H1 (cell line): Measurements from ENCODE around the gene ALOX15. TPM values are rescaled to one million over a fixed set of nuclear protein-coding genes. Genes with fewer than 3 reads are reported as not detected.

ENCODE experiments used
- CTCF ChIA-PET: fragments of 300-600 bp; sonication (Branson Sonifier 250); formaldehyde crosslinking; loops from one replicate; lab custom pipeline; 2021; ENCODE audit not compliant: partially characterized antibody; lab: Charles Lee
- POLR2A ChIA-PET: fragments of 300-600 bp; sonication (Branson Sonifier 250); formaldehyde crosslinking; loops from one replicate; lab custom pipeline; 2021; ENCODE audit warnings: inconsistent platforms; ENCODE audit not compliant: partially characterized antibody; lab: Charles Lee
- DNase-seq, 2 experiments: peaks; one replicate each; pipeline versions ENCODE4 v3.0.0 to v3.0.0-alpha.2; 2010 to 2022; ENCODE audit warnings: low spot score in 2 of 2, low read depth in 1 of 2, mixed read lengths in 1 of 2
- FAIRE-seq: peaks from 2 replicates; lab custom pipeline; 2011; peaks lifted over from hg19 to GRCh38; lab: Jason Lieb, UNC
- H2AFZ ChIP-seq: 2 replicates; pipeline ENCODE4 v1.8.1; 2012; ENCODE audit warnings: low read length, inconsistent platforms
- H2AK5ac ChIP-seq: 2 replicates; pipeline ENCODE4 v1.6.1; 2013; ENCODE audit warnings: low read depth, low read length
- H2BK120ac ChIP-seq: replicated peaks from 2 replicates; pipeline ENCODE3; 2013; ENCODE audit warnings: low read depth, low read length, inconsistent platforms
- H2BK12ac ChIP-seq: 2 replicates; pipeline ENCODE4 v1.6.1; 2013; ENCODE audit warnings: low read depth, low read length
- H2BK15ac ChIP-seq: 2 replicates; pipeline ENCODE4 v1.6.1; 2013; ENCODE audit warnings: low read length
- H2BK20ac ChIP-seq: 2 replicates; pipeline ENCODE4 v1.6.1; 2013; ENCODE audit warnings: low read length
- H2BK5ac ChIP-seq: 2 replicates; pipeline ENCODE4 v1.6.1; 2013; ENCODE audit warnings: low read depth, low read length
- H3K14ac ChIP-seq: 2 replicates; pipeline ENCODE4 v1.6.1; 2013; ENCODE audit warnings: inconsistent platforms; ENCODE audit not compliant: insufficient read length
- H3K18ac ChIP-seq: 2 replicates; pipeline ENCODE4 v1.6.1; 2013; ENCODE audit warnings: low read length; ENCODE audit errors: extremely low read depth
- H3K23ac ChIP-seq: 2 replicates; pipeline ENCODE4 v1.6.1; 2013; ENCODE audit warnings: inconsistent platforms; ENCODE audit not compliant: insufficient read length
- H3K23me2 ChIP-seq: 2 replicates; pipeline ENCODE4 v1.6.1; 2013; ENCODE audit warnings: low read depth, low read length
- H3K27ac ChIP-seq: 2 replicates; pipeline ENCODE4 v1.6.1; 2011; ENCODE audit warnings: low read depth, low read length, inconsistent platforms
- H3K27me3 ChIP-seq, 4 experiments: replicated peaks in 1 of 4; 1 replicate in 1 of 4; 2 replicates in 3 of 4; pipeline versions ENCODE4 v1.6.1 to v1.8.1; 2011 to 2013; ENCODE audit warnings: low read length in 3 of 4, mild to moderate bottlenecking in 3 of 4, inconsistent platforms in 2 of 4, mixed read lengths in 2 of 4, moderate library complexity in 1 of 4; ENCODE audit not compliant: control insufficient read depth in 3 of 4, insufficient read depth in 3 of 4; ENCODE audit errors: extremely low read depth in 1 of 4
- H3K36me3 ChIP-seq, 4 experiments: 2 replicates each; pipeline versions ENCODE4 v1.6.1 to v1.8.1; 2011 to 2013; ENCODE audit warnings: mild to moderate bottlenecking in 4 of 4, low read length in 3 of 4, moderate library complexity in 2 of 4, control low read depth in 1 of 4, inconsistent platforms in 1 of 4; ENCODE audit not compliant: insufficient read depth in 4 of 4, control insufficient read depth in 2 of 4
- H3K4ac ChIP-seq: replicated peaks from 2 replicates; pipeline ENCODE3; 2013; ENCODE audit warnings: low read length, low read depth, mixed read lengths, inconsistent platforms; ENCODE audit not compliant: insufficient read length
- H3K4me1 ChIP-seq, 4 experiments: replicated peaks in 1 of 4; 1 replicate in 1 of 4; 2 replicates in 3 of 4; pipeline versions ENCODE4 v1.6.1 to v1.8.1; 2011 to 2013; ENCODE audit warnings: low read length in 3 of 4, inconsistent platforms in 2 of 4, mixed read lengths in 1 of 4; ENCODE audit not compliant: insufficient read depth in 4 of 4, control insufficient read depth in 3 of 4
- H3K4me2 ChIP-seq, 2 experiments: 2 replicates each; pipeline versions ENCODE4 v1.6.1 to v1.8.1; 2011 to 2013; ENCODE audit warnings: low read depth in 2 of 2, low read length in 2 of 2, control low read depth in 1 of 2, inconsistent platforms in 1 of 2, mild to moderate bottlenecking in 1 of 2; ENCODE audit not compliant: insufficient read depth in 1 of 2
- H3K4me3 ChIP-seq, 4 experiments: fragments of 200-600, 300-600 bp in 1 of 4; sonication (generic), shearing (Covaris generic), sonication (Bioruptor Twin) in 1 of 4; 2 replicates each; pipeline versions ENCODE4 v1.5.1 to v1.8.1; 2011 to 2016; ENCODE audit warnings: low read length in 4 of 4, low read depth in 3 of 4, control low read depth in 2 of 4, inconsistent platforms in 2 of 4, mild to moderate bottlenecking in 2 of 4, mixed read lengths in 1 of 4, moderate library complexity in 1 of 4; ENCODE audit not compliant: insufficient read depth in 2 of 4; ENCODE audit errors: extremely low read depth in 1 of 4
- H3K56ac ChIP-seq: replicated peaks from 2 replicates; pipeline ENCODE3; 2013; ENCODE audit warnings: low read depth, mild to moderate bottlenecking, mixed read lengths, low read length, inconsistent platforms; ENCODE audit not compliant: insufficient read length
- H3K79me1 ChIP-seq: 2 replicates; pipeline ENCODE4 v1.6.1; 2013; ENCODE audit warnings: low read depth, low read length, control low read depth
- H3K79me2 ChIP-seq, 2 experiments: 2 replicates each; pipeline versions ENCODE4 v1.6.1 to v1.8.1; 2012 to 2013; ENCODE audit warnings: low read length in 2 of 2, mild to moderate bottlenecking in 2 of 2, inconsistent platforms in 1 of 2; ENCODE audit not compliant: insufficient read depth in 2 of 2, control insufficient read depth in 1 of 2
- H3K9ac ChIP-seq, 4 experiments: replicated peaks in 1 of 4; 1 replicate in 1 of 4; 2 replicates in 3 of 4; pipeline versions ENCODE4 v1.6.1 to v1.8.1; 2011 to 2013; ENCODE audit warnings: low read depth in 3 of 4, low read length in 3 of 4, control low read depth in 2 of 4, mild to moderate bottlenecking in 2 of 4, moderate library complexity in 2 of 4, inconsistent platforms in 1 of 4; ENCODE audit errors: extremely low read depth in 1 of 4
- H3K9me3 ChIP-seq, 2 experiments: 2 replicates each; pipeline versions ENCODE4 v1.6.1 to v1.8.1; 2012 to 2013; ENCODE audit warnings: mild to moderate bottlenecking in 2 of 2, moderate library complexity in 2 of 2, control low read depth in 1 of 2, inconsistent platforms in 1 of 2, low read depth in 1 of 2, low read length in 1 of 2, mixed read lengths in 1 of 2; ENCODE audit not compliant: insufficient read depth in 2 of 2
- H4K20me1 ChIP-seq, 2 experiments: replicated peaks in 1 of 2; 2 replicates each; pipeline versions ENCODE3 to v1.8.1; 2011 to 2013; ENCODE audit warnings: inconsistent platforms in 2 of 2, low read length in 2 of 2, mild to moderate bottlenecking in 1 of 2; ENCODE audit not compliant: insufficient read depth in 2 of 2, control insufficient read depth in 1 of 2
- H4K5ac ChIP-seq: 2 replicates; pipeline ENCODE4 v1.6.1; 2013; ENCODE audit warnings: low read length, low read depth, mixed read lengths, inconsistent platforms; ENCODE audit not compliant: insufficient read length
- H4K8ac ChIP-seq: 2 replicates; pipeline ENCODE4 v1.8.0; 2013; ENCODE audit warnings: mild to moderate bottlenecking, moderate library complexity, low read length, inconsistent platforms; ENCODE audit not compliant: insufficient read depth; ENCODE audit errors: extremely low read depth
- H4K91ac ChIP-seq: replicated peaks from 2 replicates; pipeline ENCODE3; 2013; ENCODE audit warnings: low read length, mixed read lengths, inconsistent platforms; ENCODE audit not compliant: insufficient read length
- ATF2 ChIP-seq: IDR thresholded peaks from 2 replicates; pipeline ENCODE4 v1.6.1; 2012; ENCODE audit warnings: low read length, inconsistent platforms
- ATF3 ChIP-seq: IDR thresholded peaks from 2 replicates; pipeline ENCODE4 v1.6.1; 2011; ENCODE audit warnings: low read depth, mild to moderate bottlenecking, low read length; ENCODE audit not compliant: insufficient read depth
- CTBP2 ChIP-seq: IDR thresholded peaks from 2 replicates; pipeline ENCODE4 v1.7.0; 2011; ENCODE audit warnings: borderline replicate concordance, mild to moderate bottlenecking, moderate library complexity, mixed read lengths, low read length; ENCODE audit not compliant: insufficient read depth, insufficient read length
- EZH2 ChIP-seq: fragments of 200-600 bp; sonication (generic); IDR thresholded peaks from 2 replicates; pipeline ENCODE4 v1.7.1; 2012; ENCODE audit warnings: low read depth, mild to moderate bottlenecking, moderate library complexity, low read length, inconsistent platforms; ENCODE audit not compliant: severe bottlenecking
- TCF12 ChIP-seq: IDR thresholded peaks from 2 replicates; pipeline ENCODE4 v1.6.1; 2011; ENCODE audit warnings: low read depth, mild to moderate bottlenecking, low read length
- TEAD4 ChIP-seq: IDR thresholded peaks from 2 replicates; pipeline ENCODE4 v1.6.1; 2012; ENCODE audit warnings: low read depth, low read length, inconsistent platforms, mixed read lengths
- WGBS, 2 experiments: shearing (Covaris generic) in 1 of 2; methylation state at CpG; one replicate each; pipeline versions ENCODE4 v1.1.6 to v1.1.7; 2013 to 2015; ENCODE audit warnings: low lambda C conversion rate in 2 of 2, mixed read lengths in 2 of 2, inconsistent platforms in 1 of 2, low coverage in 1 of 2, missing lambda C conversion rate in 1 of 2; ENCODE audit not compliant: insufficient replicate concordance in 2 of 2, insufficient coverage in 1 of 2, insufficient read length in 1 of 2; ENCODE audit errors: extremely low coverage in 1 of 2, missing lambda C conversion rate in 1 of 2; 5-methylcytosine and 5-hydroxymethylcytosine counted together
- polyA plus RNA-seq, 7 experiments: library from polyadenylated mRNA; depleted of rRNA in 3 of 7; stranded (reverse) in 5 of 7; unstranded in 2 of 7; fragments of >200 nt in 5 of 7; fragments of 200-250 nt in 2 of 7; gene quantifications; 1 replicate in 5 of 7; 2 replicates in 1 of 7; 4 replicates in 1 of 7; pipeline versions ENCODE4 v1.2.1 to v1.2.3, GENCODE V29; 2011 to 2013; ENCODE audit warnings: missing spikeins in 2 of 7, mixed read lengths in 2 of 7
- total RNA-seq: library from RNA; stranded (reverse); fragmentation: NEBNext Ultra II Directional; extraction: Animal tissue kit (Norgen Biotek cat#: 25700); gene quantifications from 2 replicates; pipeline ENCODE4 v1.2.1, GENCODE V29; 2021

Gene ALOX15
- total and polyA plus RNA-seq, 2 of the 8 experiments (the other 6 are each of a cell fraction or from before 2014, with no cell fraction given), result 1.5 to 1.7 TPM

GRCh38 chr17:4636474-4637100 is 4.9 kb downstream of the ALOX15 start:
- H4K20me1 ChIP-seq, result no peaks in the 10 kb centered on the region
- WGBS, 2 experiments, result 87% methylated on average over 12 of the region's 12 CpGs; no CpG with 5 or more reads in 1 of the 2 experiments
- H2BK5ac ChIP-seq, result peak overlapping the region; percentile 44; the same call in 1 of the 2 replicates
- H4K8ac ChIP-seq, result no peak overlapping the region
- no peak overlapping the region for H3K23ac ChIP-seq
- no peaks in the 10 kb centered on the region for H3K79me2 ChIP-seq
- H3K14ac ChIP-seq, result no peak overlapping the region
- H3K56ac ChIP-seq, result no peak overlapping the region
- H3K36me3 ChIP-seq, result no peaks in the 10 kb centered on the region
- peaks cover 10% of the 10 kb centered on the region; the same call in 1 of the 2 replicates for H3K23me2 ChIP-seq
- H3K9ac ChIP-seq, result no peak overlapping the region
- no peak overlapping the region for H2AFZ ChIP-seq
- no peak overlapping the region for H3K4me3 ChIP-seq
- no peak overlapping the region for H4K91ac ChIP-seq
- CTCF ChIA-PET, result interaction anchor here (0.5 to 2.1 kb wide), 12 partner anchors 11 to 422 kb away, joined by 3 to 11 read pairs (median 3); no protein-coding TSS in a partner anchor
- H2BK15ac ChIP-seq, result 0 out of 2 replicates have a peak overlapping the region, but pooled peaks have one; percentile 88
- H4K5ac ChIP-seq, result no peak overlapping the region
- peak overlapping the region in 1 of 2 experiments; percentile 53; a peak in 1 of 4 replicates for H3K4me2 ChIP-seq
- POLR2A ChIA-PET, result interaction anchor here (1.3 kb wide), 1 partner anchor 52 kb away, joined by 3 read pairs; the partner anchor contains the start of gene SMTNL2
- DNase-seq (peak in 1 of 2 experiments; percentile 45), FAIRE-seq (no peak)
- H2AK5ac ChIP-seq, result 0 out of 2 replicates have a peak overlapping the region, but pooled peaks have one; percentile 53
- H3K4ac ChIP-seq, result no peak overlapping the region
- no peak overlapping the region for H3K27ac ChIP-seq
- H3K9me3 ChIP-seq, result no peaks in the 10 kb centered on the region
- no peak overlapping the region for H3K18ac ChIP-seq
- no peak overlapping the region for H2BK120ac ChIP-seq
- peak overlapping the region; percentile 75; the same call in 1 of the 2 replicates for H2BK12ac ChIP-seq
- no peaks in the 10 kb centered on the region for H3K79me1 ChIP-seq
- 0 out of 2 replicates have a peak overlapping the region, but pooled peaks have one; percentile 72 for H2BK20ac ChIP-seq
- H3K27me3 ChIP-seq, result peaks cover 16 to 46% (median 34%) of the 10 kb centered on the region in 4 experiments
- peaks cover 7 to 32% (median 16%) of the 10 kb centered on the region in 4 experiments for H3K4me1 ChIP-seq
- TF ChIP-seq EZH2 (no peak), ATF3 (no peak), TCF12 (no peak), ATF2 (no peak), TEAD4 (no peak), CTBP2 (no peak)
